ENCODE results near the gene SLC38A9. TPM values are rescaled to one million over a fixed set of nuclear protein-coding genes. Genes with fewer than 3 reads are reported as not detected.

Gene SLC38A9
- total RNA-seq, 1 experiment from 2014 or later, result 27.0 TPM

GRCh38 chr5:55638455-55638854 is 73.7 kb downstream of the SLC38A9 start:
- POLR2A ChIA-PET, result no interaction called here
- Mint-ChIP-seq H3K27ac (0 out of 2 replicates have a peak overlapping the region, but pooled peaks have one; percentile 13), H3K4me1 (peaks cover 40% of the 10 kb centered on the region), H3K36me3 (peaks cover 2% of the 10 kb centered on the region), H3K9me3 (no peaks in the 10 kb centered on the region), H3K4me3 (no peak overlapping the region), H3K27me3 (ENCODE audit: low read depth) (no peaks in the 10 kb centered on the region)
- DNase-seq (ENCODE audit: low spot score), result no peak
- CTCF ChIA-PET, result no interaction called here
- TF ChIP-seq OVOL2 (CRISPR knock-in tag; IDR thresholded peaks at IDR 0.05; ENCODE audit: borderline replicate concordance) (no peak), ZBTB43 (CRISPR knock-in tag; IDR thresholded peaks at IDR 0.05) (no peak), ZNF281 (CRISPR knock-in tag; IDR thresholded peaks at IDR 0.05) (no peak), ESRRA (CRISPR knock-in tag; IDR thresholded peaks at IDR 0.05; ENCODE audit: borderline replicate concordance) (no peak), MYBL2 (CRISPR knock-in tag; IDR thresholded peaks at IDR 0.05) (no peak), JAZF1 (CRISPR knock-in tag; IDR thresholded peaks at IDR 0.05) (no peak), ZNF671 (CRISPR knock-in tag; IDR thresholded peaks at IDR 0.05) (no peak)
- TF ChIP-seq, protein P1, sequence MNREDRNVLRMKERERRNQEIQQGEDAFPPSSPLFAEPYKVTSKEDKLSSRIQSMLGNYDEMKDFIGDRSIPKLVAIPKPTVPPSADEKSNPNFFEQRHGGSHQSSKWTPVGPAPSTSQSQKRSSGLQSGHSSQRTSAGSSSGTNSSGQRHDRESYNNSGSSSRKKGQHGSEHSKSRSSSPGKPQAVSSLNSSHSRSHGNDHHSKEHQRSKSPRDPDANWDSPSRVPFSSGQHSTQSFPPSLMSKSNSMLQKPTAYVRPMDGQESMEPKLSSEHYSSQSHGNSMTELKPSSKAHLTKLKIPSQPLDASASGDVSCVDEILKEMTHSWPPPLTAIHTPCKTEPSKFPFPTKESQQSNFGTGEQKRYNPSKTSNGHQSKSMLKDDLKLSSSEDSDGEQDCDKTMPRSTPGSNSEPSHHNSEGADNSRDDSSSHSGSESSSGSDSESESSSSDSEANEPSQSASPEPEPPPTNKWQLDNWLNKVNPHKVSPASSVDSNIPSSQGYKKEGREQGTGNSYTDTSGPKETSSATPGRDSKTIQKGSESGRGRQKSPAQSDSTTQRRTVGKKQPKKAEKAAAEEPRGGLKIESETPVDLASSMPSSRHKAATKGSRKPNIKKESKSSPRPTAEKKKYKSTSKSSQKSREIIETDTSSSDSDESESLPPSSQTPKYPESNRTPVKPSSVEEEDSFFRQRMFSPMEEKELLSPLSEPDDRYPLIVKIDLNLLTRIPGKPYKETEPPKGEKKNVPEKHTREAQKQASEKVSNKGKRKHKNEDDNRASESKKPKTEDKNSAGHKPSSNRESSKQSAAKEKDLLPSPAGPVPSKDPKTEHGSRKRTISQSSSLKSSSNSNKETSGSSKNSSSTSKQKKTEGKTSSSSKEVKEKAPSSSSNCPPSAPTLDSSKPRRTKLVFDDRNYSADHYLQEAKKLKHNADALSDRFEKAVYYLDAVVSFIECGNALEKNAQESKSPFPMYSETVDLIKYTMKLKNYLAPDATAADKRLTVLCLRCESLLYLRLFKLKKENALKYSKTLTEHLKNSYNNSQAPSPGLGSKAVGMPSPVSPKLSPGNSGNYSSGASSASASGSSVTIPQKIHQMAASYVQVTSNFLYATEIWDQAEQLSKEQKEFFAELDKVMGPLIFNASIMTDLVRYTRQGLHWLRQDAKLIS (CRISPR knock-in tag; IDR thresholded peaks at IDR 0.05; ENCODE audit: borderline replicate concordance), result no peak
- TF ChIP-seq, protein P2, sequence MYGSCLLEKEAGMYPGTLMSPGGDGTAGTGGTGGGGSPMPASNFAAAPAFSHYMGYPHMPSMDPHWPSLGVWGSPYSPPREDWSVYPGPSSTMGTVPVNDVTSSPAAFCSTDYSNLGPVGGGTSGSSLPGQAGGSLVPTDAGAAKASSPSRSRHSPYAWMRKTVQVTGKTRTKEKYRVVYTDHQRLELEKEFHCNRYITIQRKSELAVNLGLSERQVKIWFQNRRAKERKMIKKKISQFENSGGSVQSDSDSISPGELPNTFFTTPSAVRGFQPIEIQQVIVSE (CRISPR knock-in tag; IDR thresholded peaks at IDR 0.05; ENCODE audit: borderline replicate concordance), result no peak
- ATAC-seq, result no peak

- CTCF ChIA-PET, result no interaction called here
- H3K9me3 Mint-ChIP-seq, result no peaks in the 10 kb centered on the region
- no peaks in the 10 kb centered on the region for H3K27me3 Mint-ChIP-seq (ENCODE audit: low read depth)
- H3K4me3 Mint-ChIP-seq, result no peak overlapping the region
- H3K36me3 Mint-ChIP-seq, result peaks cover 2% of the 10 kb centered on the region
- peaks cover 36% of the 10 kb centered on the region for H3K4me1 Mint-ChIP-seq
- ATAC-seq (no peak), DNase-seq (ENCODE audit: low spot score) (no peak)
- POLR2A ChIA-PET, result no interaction called here
- no peak overlapping the region for H3K27ac Mint-ChIP-seq
- TF ChIP-seq RORB (CRISPR knock-in tag; IDR thresholded peaks at IDR 0.05), result no peak
- TF ChIP-seq CTCF (IDR thresholded peaks at IDR 0.05), result no peak
- no peak for TF ChIP-seq ZBTB21 (CRISPR knock-in tag; IDR thresholded peaks at IDR 0.05; ENCODE audit: borderline replicate concordance)
- no peak for TF ChIP-seq ZNF396 (CRISPR knock-in tag; IDR thresholded peaks at IDR 0.05; ENCODE audit: borderline replicate concordance)
- TF ChIP-seq STAT6 (CRISPR knock-in tag; conservative IDR thresholded peaks at IDR 0.05; ENCODE audit: low read depth), result no peak
- TF ChIP-seq ZNF317 (CRISPR knock-in tag; IDR thresholded peaks at IDR 0.05; ENCODE audit: borderline replicate concordance, low read depth), result no peak
- no peak for TF ChIP-seq ZNF121 (CRISPR knock-in tag; IDR thresholded peaks at IDR 0.05)
- no peak for TF ChIP-seq MYBL2 (CRISPR knock-in tag; IDR thresholded peaks at IDR 0.05)
- TF ChIP-seq, protein P3, sequence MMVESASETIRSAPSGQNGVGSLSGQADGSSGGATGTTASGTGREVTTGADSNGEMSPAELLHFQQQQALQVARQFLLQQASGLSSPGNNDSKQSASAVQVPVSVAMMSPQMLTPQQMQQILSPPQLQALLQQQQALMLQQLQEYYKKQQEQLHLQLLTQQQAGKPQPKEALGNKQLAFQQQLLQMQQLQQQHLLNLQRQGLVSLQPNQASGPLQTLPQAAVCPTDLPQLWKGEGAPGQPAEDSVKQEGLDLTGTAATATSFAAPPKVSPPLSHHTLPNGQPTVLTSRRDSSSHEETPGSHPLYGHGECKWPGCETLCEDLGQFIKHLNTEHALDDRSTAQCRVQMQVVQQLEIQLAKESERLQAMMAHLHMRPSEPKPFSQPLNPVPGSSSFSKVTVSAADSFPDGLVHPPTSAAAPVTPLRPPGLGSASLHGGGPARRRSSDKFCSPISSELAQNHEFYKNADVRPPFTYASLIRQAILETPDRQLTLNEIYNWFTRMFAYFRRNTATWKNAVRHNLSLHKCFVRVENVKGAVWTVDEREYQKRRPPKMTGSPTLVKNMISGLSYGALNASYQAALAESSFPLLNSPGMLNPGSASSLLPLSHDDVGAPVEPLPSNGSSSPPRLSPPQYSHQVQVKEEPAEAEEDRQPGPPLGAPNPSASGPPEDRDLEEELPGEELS (CRISPR knock-in tag; IDR thresholded peaks at IDR 0.05), result no peak
- no peak for TF ChIP-seq SOX15 (CRISPR knock-in tag; IDR thresholded peaks at IDR 0.05)
- no peak for TF ChIP-seq ELF4 (CRISPR knock-in tag; IDR thresholded peaks at IDR 0.05; ENCODE audit: low read depth)
- TF ChIP-seq ATF1 (CRISPR knock-in tag; IDR thresholded peaks at IDR 0.05), result no peak
- TF ChIP-seq SMAD4 (CRISPR knock-in tag; IDR thresholded peaks at IDR 0.05), result no peak
Measured at GRCh38 chr5:55638051-55638450, 74.1 kb downstream of the SLC38A9 start.

Data from WTC11 (cell line).